ENCODE data around the gene FN3K. TPM values are rescaled to one million over a fixed set of nuclear protein-coding genes. Genes with fewer than 3 reads are reported as not detected.

FN3K gene
- total RNA-seq, 1 donor from 2014 or later: 79.1 TPM

DNA sequence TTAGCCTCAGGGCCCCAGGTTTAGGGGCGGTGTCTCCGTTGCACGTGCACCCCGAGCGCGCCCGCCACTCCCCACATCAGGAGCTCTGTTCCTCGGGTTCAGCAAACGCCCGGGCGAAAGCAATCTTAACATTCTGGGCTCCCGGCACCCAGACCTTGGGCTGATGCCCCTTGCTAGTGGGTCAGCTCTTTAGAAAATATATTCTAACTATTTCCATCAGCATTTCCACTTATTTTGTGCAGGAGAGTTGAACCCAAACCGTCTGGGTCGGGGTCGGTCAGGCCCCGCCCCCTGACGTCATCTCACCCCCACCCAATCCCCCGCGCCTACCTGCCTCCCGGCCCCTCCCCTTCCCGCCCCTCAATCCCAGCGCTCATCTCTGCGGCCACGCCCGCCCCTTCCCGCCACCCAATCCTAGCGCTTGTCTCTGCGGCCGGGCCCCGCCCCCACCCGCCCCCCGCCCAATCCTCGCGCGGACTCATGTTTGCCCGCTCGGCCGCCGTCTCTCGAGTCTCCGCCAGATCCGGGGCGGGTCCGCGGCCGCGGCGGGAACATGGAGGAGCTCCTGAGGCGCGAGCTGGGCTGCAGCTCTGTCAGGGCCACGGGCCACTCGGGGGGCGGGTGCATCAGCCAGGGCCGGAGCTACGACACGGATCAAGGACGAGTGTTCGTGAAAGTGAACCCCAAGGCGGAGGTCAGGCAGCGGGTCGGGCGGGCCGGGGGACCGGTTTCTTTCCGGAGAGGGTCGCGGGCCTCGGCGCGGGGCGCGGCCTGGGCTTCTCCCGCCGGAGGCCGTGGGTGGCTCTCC is 19.0 kb upstream of the FN3K start, which contains the start of gene FN3KRP:
FN3KRP (plus strand) TSS at position 504 of the 808 bp plus-strand sequence; CDS start at position 554, 50 bp downstream.
- intact Hi-C loops (cut with micrococcal nuclease): no loop called here
- Histone ChIP-seq H3K4me1 (peaks cover 23% of the 10 kb centered on the region), H3K9me3 (replicated peaks) (no peaks in the 10 kb centered on the region), H3K4me3 (peak within 1 kb of the TSS; percentile 98), H3K36me3 (peaks cover 25% of the 10 kb centered on the region), H3K27me3 (ENCODE audit: low read depth) (no peaks in the 10 kb centered on the region), H3K27ac (replicated peaks) (peak within 1 kb of the TSS; percentile 70)
- DNase-seq: peak; percentile 97
- TF ChIP-seq, protein P1, sequence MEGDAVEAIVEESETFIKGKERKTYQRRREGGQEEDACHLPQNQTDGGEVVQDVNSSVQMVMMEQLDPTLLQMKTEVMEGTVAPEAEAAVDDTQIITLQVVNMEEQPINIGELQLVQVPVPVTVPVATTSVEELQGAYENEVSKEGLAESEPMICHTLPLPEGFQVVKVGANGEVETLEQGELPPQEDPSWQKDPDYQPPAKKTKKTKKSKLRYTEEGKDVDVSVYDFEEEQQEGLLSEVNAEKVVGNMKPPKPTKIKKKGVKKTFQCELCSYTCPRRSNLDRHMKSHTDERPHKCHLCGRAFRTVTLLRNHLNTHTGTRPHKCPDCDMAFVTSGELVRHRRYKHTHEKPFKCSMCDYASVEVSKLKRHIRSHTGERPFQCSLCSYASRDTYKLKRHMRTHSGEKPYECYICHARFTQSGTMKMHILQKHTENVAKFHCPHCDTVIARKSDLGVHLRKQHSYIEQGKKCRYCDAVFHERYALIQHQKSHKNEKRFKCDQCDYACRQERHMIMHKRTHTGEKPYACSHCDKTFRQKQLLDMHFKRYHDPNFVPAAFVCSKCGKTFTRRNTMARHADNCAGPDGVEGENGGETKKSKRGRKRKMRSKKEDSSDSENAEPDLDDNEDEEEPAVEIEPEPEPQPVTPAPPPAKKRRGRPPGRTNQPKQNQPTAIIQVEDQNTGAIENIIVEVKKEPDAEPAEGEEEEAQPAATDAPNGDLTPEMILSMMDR (IDR thresholded peaks at IDR 0.05; ENCODE audit: borderline replicate concordance): no peak

DNA sequence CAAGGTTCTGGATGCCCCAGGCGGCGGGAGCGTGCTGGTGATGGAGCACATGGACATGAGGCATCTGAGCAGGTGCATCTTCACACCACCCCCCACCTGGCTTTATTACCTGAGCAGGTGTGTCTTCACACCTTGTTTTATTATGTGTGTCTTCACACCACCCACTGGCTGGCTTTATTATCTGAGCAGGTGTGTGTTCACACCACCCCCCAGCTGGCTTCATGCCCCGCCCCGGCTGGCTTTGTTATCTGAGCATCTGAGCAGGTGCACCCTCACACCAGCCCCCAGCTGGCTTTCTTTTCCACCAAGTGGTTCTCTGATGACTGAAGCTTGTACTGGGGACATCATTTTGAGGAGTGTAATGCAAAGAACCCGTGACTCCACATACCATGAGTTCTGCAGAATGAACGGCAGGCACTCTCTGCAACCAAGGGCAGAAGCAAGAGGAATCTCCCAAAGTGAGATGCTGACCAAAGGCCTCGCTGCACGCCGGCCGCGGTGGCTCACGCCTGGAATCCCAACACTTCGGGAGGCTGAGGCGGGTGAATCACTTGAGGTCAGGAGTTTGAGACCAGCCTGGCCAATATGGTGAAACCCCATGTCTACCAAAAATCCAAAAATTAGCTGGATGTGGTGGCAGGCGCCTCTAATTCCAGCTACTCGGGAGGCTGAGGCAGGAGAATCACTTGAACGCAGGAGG is 16.3 kb upstream of the FN3K start:
- TF ChIP-seq, protein P1 (IDR thresholded peaks at IDR 0.05; ENCODE audit: borderline replicate concordance): no peak
- Histone ChIP-seq H3K4me1 (peaks cover 23% of the 10 kb centered on the region), H3K9me3 (replicated peaks) (no peaks in the 10 kb centered on the region), H3K27me3 (ENCODE audit: low read depth) (no peaks in the 10 kb centered on the region), H3K4me3 (no peak overlapping the region), H3K36me3 (peaks cover 52% of the 10 kb centered on the region), H3K27ac (replicated peaks) (no peak overlapping the region)
- no peak for DNase-seq
- intact Hi-C loops (cut with micrococcal nuclease): no loop called here

DNA sequence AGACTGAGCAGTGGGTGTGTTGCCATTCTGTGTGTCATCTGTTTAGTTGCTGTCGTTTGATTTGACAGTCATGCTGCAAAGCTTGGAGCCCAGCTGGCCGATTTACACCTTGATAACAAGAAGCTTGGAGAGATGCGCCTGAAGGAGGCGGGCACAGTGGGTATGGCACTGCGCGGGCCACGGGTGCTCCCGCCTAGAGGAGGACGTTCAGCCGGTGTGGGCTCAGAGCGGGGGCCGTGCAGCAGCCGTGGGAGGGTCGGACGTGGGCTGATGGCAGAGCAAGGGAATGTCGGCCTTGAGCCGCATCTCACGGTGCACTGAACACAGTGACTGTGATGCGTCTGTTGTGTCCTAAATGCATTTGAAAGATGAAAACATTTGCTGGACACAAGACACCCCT is 15.2 kb upstream of the FN3K start:
- Histone ChIP-seq H3K4me3 (no peak overlapping the region), H3K27ac (replicated peaks) (no peak overlapping the region), H3K9me3 (replicated peaks) (no peaks in the 10 kb centered on the region), H3K36me3 (peaks cover 56% of the 10 kb centered on the region), H3K4me1 (peaks cover 23% of the 10 kb centered on the region), H3K27me3 (ENCODE audit: low read depth) (no peaks in the 10 kb centered on the region)
- DNase-seq: no peak
- TF ChIP-seq, protein P1 (IDR thresholded peaks at IDR 0.05; ENCODE audit: borderline replicate concordance): no peak
- intact Hi-C loops (cut with micrococcal nuclease): no loop called here

DNA sequence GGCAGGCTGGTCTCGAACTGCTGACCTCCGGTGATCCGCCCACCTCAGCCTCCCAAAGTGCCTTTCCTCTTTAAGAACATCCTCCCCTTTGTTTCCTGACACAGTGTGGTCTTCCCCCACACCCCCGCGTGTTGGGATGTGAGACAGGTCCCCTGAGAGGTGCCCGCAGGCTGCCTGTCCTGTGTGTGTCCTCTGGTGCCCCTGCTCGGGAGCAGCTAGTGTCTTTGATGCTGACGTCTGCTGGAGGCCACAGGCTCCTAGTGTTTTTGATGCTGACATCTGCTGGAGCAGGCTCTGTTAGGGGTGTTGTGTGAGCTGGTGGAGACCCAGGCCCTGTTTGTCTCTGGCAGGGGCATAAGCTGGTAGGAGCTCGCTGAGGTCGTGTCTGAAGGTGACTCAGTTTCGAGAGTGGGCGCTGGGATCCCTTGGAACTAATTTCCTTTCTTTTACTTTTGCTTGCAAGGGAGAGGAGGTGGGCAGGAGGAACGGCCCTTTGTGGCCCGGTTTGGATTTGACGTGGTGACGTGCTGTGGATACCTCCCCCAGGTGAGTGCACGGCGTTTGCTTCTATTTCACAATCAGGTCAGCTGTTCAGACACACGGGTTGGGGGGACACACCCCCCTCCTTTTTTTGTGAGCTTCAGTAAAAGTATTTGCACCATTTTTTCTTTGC is 12.9 kb upstream of the FN3K start:
- TF ChIP-seq, protein P1 (IDR thresholded peaks at IDR 0.05; ENCODE audit: borderline replicate concordance): no peak
- Histone ChIP-seq H3K27me3 (ENCODE audit: low read depth) (no peaks in the 10 kb centered on the region), H3K4me3 (no peak overlapping the region), H3K27ac (replicated peaks) (no peak overlapping the region), H3K9me3 (replicated peaks) (no peaks in the 10 kb centered on the region), H3K36me3 (peaks cover 70% of the 10 kb centered on the region), H3K4me1 (peaks cover 8% of the 10 kb centered on the region)
- no peak for DNase-seq
- intact Hi-C loops (cut with micrococcal nuclease): no loop called here

DNA sequence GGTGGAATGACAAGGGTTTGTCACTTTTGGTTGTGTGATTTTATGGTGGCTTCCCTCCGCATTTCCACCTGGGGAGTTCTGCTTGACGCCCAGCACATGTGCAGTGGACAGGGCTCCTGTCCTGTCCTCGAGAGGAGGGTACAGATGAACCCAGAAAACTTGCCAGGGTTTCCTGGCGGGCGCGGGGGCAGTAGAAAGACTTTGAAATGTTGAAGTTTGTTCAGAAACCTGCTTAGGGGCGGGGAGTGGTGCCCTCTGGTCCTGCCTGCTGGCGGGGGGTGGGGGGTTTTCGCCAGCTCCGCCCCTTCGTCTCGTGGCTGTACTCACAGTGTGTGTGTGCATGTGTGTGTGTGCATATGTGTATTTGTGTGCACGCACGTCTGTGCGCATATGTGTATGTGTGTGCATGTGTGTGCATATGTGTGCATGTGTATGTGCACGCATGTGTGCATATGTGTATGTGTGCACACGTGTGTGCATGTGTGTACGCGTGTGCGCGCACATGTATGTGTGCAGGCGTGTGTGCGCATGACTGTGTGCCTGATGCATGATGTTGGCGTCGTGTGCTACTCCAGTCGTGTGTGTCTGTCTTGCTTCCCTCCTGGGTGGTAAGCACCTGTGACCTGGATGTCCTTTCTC is 12.1 kb upstream of the FN3K start:
- Histone ChIP-seq H3K27me3 (ENCODE audit: low read depth) (no peaks in the 10 kb centered on the region), H3K4me3 (no peak overlapping the region), H3K9me3 (replicated peaks) (no peaks in the 10 kb centered on the region), H3K36me3 (peaks cover 78% of the 10 kb centered on the region), H3K4me1 (no peaks in the 10 kb centered on the region), H3K27ac (replicated peaks) (no peak overlapping the region)
- no peak for DNase-seq
- intact Hi-C loops (cut with micrococcal nuclease): no loop called here
- TF ChIP-seq, protein P1 (IDR thresholded peaks at IDR 0.05; ENCODE audit: borderline replicate concordance): no peak
